Liver (tissue), 9 donors: ENCODE measurements around the gene PRR20G. TPM values are rescaled to one million over a fixed set of nuclear protein-coding genes. Genes with fewer than 3 reads are reported as not detected.

Experiments used
- DNase-seq: peaks from one replicate; pipeline ENCODE4 v3.0.0-alpha.2; 2017; ENCODE audit warnings: low spot score
- H3K27ac ChIP-seq, 2 donors: one replicate each; pipeline ENCODE4 v1.7.0; 2013; ENCODE audit warnings: inconsistent platforms in 2 of 2, low read length in 2 of 2, control low read depth in 1 of 2, low read depth in 1 of 2, mild to moderate bottlenecking in 1 of 2
- H3K27me3 ChIP-seq, 4 donors: one replicate each; pipeline versions ENCODE4 v1.6.1 to v1.7.0; 2013; ENCODE audit warnings: low read length in 3 of 4, inconsistent platforms in 1 of 4, mild to moderate bottlenecking in 1 of 4, moderate library complexity in 1 of 4; ENCODE audit not compliant: control insufficient read depth in 4 of 4, insufficient read depth in 4 of 4
- H3K36me3 ChIP-seq, 4 donors: one replicate each; pipeline versions ENCODE4 v1.6.1 to v1.7.0; 2013; ENCODE audit warnings: low read length in 3 of 4, mild to moderate bottlenecking in 3 of 4, low read depth in 1 of 4, moderate library complexity in 1 of 4; ENCODE audit not compliant: control insufficient read depth in 4 of 4, insufficient read depth in 3 of 4
- H3K4me1 ChIP-seq, 4 donors: one replicate each; pipeline versions ENCODE4 v1.6.1 to v1.7.0; 2013; ENCODE audit warnings: low read length in 3 of 4, mild to moderate bottlenecking in 3 of 4, moderate library complexity in 1 of 4; ENCODE audit not compliant: control insufficient read depth in 4 of 4, insufficient read depth in 4 of 4
- H3K4me3 ChIP-seq, 3 donors: one replicate each; pipeline versions ENCODE4 v1.6.1 to v1.7.0; 2013; ENCODE audit warnings: low read length in 3 of 3, control low read depth in 1 of 3, low read depth in 1 of 3, mild to moderate bottlenecking in 1 of 3
- H3K9ac ChIP-seq, 2 donors: one replicate each; pipeline ENCODE4 v1.7.0; 2013; ENCODE audit warnings: low read length in 2 of 2, mild to moderate bottlenecking in 2 of 2, moderate library complexity in 2 of 2, control low read depth in 1 of 2, low read depth in 1 of 2
- H3K9me3 ChIP-seq, 4 donors: one replicate each; pipeline versions ENCODE4 v1.6.1 to v1.7.0; 2013; ENCODE audit warnings: low read length in 3 of 4; ENCODE audit not compliant: control insufficient read depth in 4 of 4
- ATF3 ChIP-seq: IDR thresholded peaks from 2 replicates; pipeline ENCODE4 v1.6.1; 2016; ENCODE audit warnings: antibody characterized with exemption
- CTCF ChIP-seq: fragments of 150-350 bp; IDR thresholded peaks from 2 replicates; pipeline ENCODE4 v1.5.1; 2017; ENCODE audit warnings: improper control_type of control experiment, low read depth, low read length; ENCODE audit not compliant: missing input control
- EGR1 ChIP-seq, 2 donors: IDR thresholded peaks; 2 replicates each; pipeline ENCODE4 v1.6.1; 2016 to 2018; ENCODE audit warnings: antibody characterized with exemption in 2 of 2, low read depth in 2 of 2
- FOXA1 ChIP-seq: IDR thresholded peaks from 2 replicates; pipeline ENCODE4 v1.6.1; 2016; ENCODE audit warnings: antibody characterized with exemption
- FOXA2 ChIP-seq: IDR thresholded peaks from 2 replicates; pipeline ENCODE4 v1.6.1; 2016; ENCODE audit warnings: antibody characterized with exemption
- GABPA ChIP-seq, 2 donors: IDR thresholded peaks in 1 of 2; conservative IDR thresholded peaks in 1 of 2; 2 replicates each; pipeline ENCODE4 v1.6.1; 2016; ENCODE audit warnings: antibody characterized with exemption in 2 of 2, mild to moderate bottlenecking in 1 of 2, moderate library complexity in 1 of 2
- HNF4A ChIP-seq, 2 donors: conservative IDR thresholded peaks; 2 replicates each; pipeline ENCODE4 v1.6.1; 2016; ENCODE audit warnings: antibody characterized with exemption in 2 of 2, mild to moderate bottlenecking in 2 of 2
- HNF4G ChIP-seq: IDR thresholded peaks from 2 replicates; pipeline ENCODE4 v1.6.1; 2016; ENCODE audit warnings: antibody characterized with exemption
- JUND ChIP-seq, 2 donors: IDR thresholded peaks; 2 replicates each; pipeline ENCODE4 v1.6.1; 2016; ENCODE audit warnings: antibody characterized with exemption in 2 of 2
- NR2F2 ChIP-seq: IDR thresholded peaks from 2 replicates; pipeline ENCODE4 v1.6.1; 2016; ENCODE audit warnings: antibody characterized with exemption
- RAD21 ChIP-seq, 2 donors: IDR thresholded peaks; 2 replicates each; pipeline ENCODE4 v1.6.1; 2016; ENCODE audit warnings: antibody characterized with exemption in 2 of 2, mild to moderate bottlenecking in 2 of 2
- REST ChIP-seq: IDR thresholded peaks from 2 replicates; pipeline ENCODE4 v1.6.1; 2016; ENCODE audit warnings: antibody characterized with exemption, mild to moderate bottlenecking
- RXRA ChIP-seq, 2 donors: IDR thresholded peaks; 2 replicates each; pipeline ENCODE4 v1.6.1; 2017 to 2018; ENCODE audit warnings: antibody characterized with exemption in 2 of 2, mild to moderate bottlenecking in 1 of 2
- SP1 ChIP-seq: IDR thresholded peaks from 2 replicates; pipeline ENCODE4 v1.6.1; 2018; ENCODE audit warnings: antibody characterized with exemption, mild to moderate bottlenecking
- TAF1 ChIP-seq: conservative IDR thresholded peaks from 2 replicates; pipeline ENCODE4 v1.6.1; 2016; ENCODE audit warnings: antibody characterized with exemption, mild to moderate bottlenecking
- YY1 ChIP-seq: IDR thresholded peaks from 2 replicates; pipeline ENCODE4 v1.6.1; 2016; ENCODE audit warnings: antibody characterized with exemption, mild to moderate bottlenecking
- ZBTB33 ChIP-seq: IDR thresholded peaks from 2 replicates; pipeline ENCODE4 v1.6.1; 2016; ENCODE audit warnings: antibody characterized with exemption
- WGBS: extraction: QIAGEN DNeasy Blood & Tissue Kit; methylation state at CpG from one replicate; pipeline ENCODE4 v1.1.7; 2013; 5-methylcytosine and 5-hydroxymethylcytosine counted together
- polyA plus RNA-seq, 2 donors: library from polyadenylated mRNA; stranded (reverse) in 1 of 2; unstranded in 1 of 2; fragments of 200-250 nt in 1 of 2; fragments of >200 nt in 1 of 2; fragmentation: Nextera tagmentation in 1 of 2; extraction: Ambion mirVana in 1 of 2; gene quantifications; one replicate each; pipeline versions ENCODE4 v1.2.1 to v1.2.3, GENCODE V29; 2013 to 2015
- total RNA-seq, 2 donors: library from RNA; depleted of rRNA; stranded (reverse); fragments of >200 nt; gene quantifications; one replicate each; pipeline ENCODE4 v1.2.3, GENCODE V29; 2014
- donor health status: healthy.
- donor health status: healthy.
- donor health status: healthy.
- donor health status: healthy.
- donor health status: healthy.

PRR20G gene
- total and polyA plus RNA-seq, 4 donors, result not detected

GRCh38 chr3:127329631-127330285 is 41.9 kb upstream of the PRR20G start:
- Histone ChIP-seq H3K4me3 (no peak overlapping the region), H3K36me3 (no peaks in the 10 kb centered on the region), H3K4me1 (no peaks in the 10 kb centered on the region), H3K27ac (no peak overlapping the region), H3K9ac (no peak overlapping the region), H3K27me3 (no peaks in the 10 kb centered on the region), H3K9me3 (peaks cover 3 to 8% (median 4%) of the 10 kb centered on the region in 4 donors)
- no peak for TF ChIP-seq YY1
- no peak for TF ChIP-seq REST
- TF ChIP-seq FOXA1, result no peak
- TF ChIP-seq RAD21 (IDR thresholded peaks at IDR 0.05), result no peak
- no peak for TF ChIP-seq FOXA2
- no peak for TF ChIP-seq TAF1
- DNase-seq, result no peak
- 81% methylated on average over 2 of the region's 2 CpGs for WGBS

GRCh38 chr3:127328421-127328820 is 40.6 kb upstream of the PRR20G start:
- H3K27me3 ChIP-seq, result no peaks in the 10 kb centered on the region
- no peaks in the 10 kb centered on the region for H3K36me3 ChIP-seq
- DNase-seq, result no peak
- no peak overlapping the region for H3K4me3 ChIP-seq
- H3K9me3 ChIP-seq, result peaks cover 0 to 8% (median 3%) of the 10 kb centered on the region in 4 donors
- H3K9ac ChIP-seq, result no peak overlapping the region
- H3K4me1 ChIP-seq, result no peaks in the 10 kb centered on the region
- TF ChIP-seq CTCF (no peak), HNF4A (conservative IDR thresholded peaks at IDR 0.05) (no peak), TAF1 (no peak), ATF3 (no peak), ZBTB33 (no peak), HNF4G (no peak), GABPA (IDR thresholded peaks at IDR 0.05 in 1 of 2, conservative IDR thresholded peaks at IDR 0.05 in 1 of 2) (no peak), JUND (IDR thresholded peaks at IDR 0.05) (no peak), RAD21 (IDR thresholded peaks at IDR 0.05) (no peak), SP1 (no peak), REST (no peak), NR2F2 (no peak), FOXA1 (no peak), YY1 (no peak), RXRA (IDR thresholded peaks at IDR 0.05) (no peak), FOXA2 (no peak), EGR1 (IDR thresholded peaks at IDR 0.05; ENCODE audit: low read depth in 2 of 2) (no peak)
- no peak overlapping the region for H3K27ac ChIP-seq
